HepG2 (cell line): ENCODE data around the gene CREBRF. TPM values are rescaled to one million over a fixed set of nuclear protein-coding genes. Genes with fewer than 3 reads are reported as not detected.

Source experiments
- EP300 ChIP-seq, 3 experiments: sonication (generic) in 1 of 3; formaldehyde crosslinking in 1 of 3; IDR thresholded peaks; 2 replicates each; pipeline versions ENCODE4 v1.5.1 to v1.6.1; 2011 to 2020; ENCODE audit warnings: low read depth in 2 of 3, low read length in 2 of 3, borderline replicate concordance in 1 of 3, improper control_type of control experiment in 1 of 3, mild to moderate bottlenecking in 1 of 3, missing genetic modification reagents in 1 of 3, moderate library complexity in 1 of 3
- GPN1 ChIP-seq: sonication (generic); formaldehyde crosslinking; IDR thresholded peaks from 2 replicates; pipeline ENCODE4 v1.5.1; 2020; ENCODE audit warnings: missing genetic modification reagents, borderline replicate concordance
- KLF12 ChIP-seq: sonication (generic); formaldehyde crosslinking; IDR thresholded peaks from 2 replicates; pipeline ENCODE4 v1.4.0; 2020; ENCODE audit warnings: missing genetic modification reagents, borderline replicate concordance
- POLR2G ChIP-seq: fragments of 200-400 bp; formaldehyde crosslinking; IDR thresholded peaks from 2 replicates; pipeline ENCODE4 v1.6.1; 2018; ENCODE audit warnings: mild to moderate bottlenecking, low read depth, low read length, moderate library complexity
- SMAD3 ChIP-seq: sonication (generic); formaldehyde crosslinking; IDR thresholded peaks from 2 replicates; pipeline ENCODE4 v1.4.0; 2020; ENCODE audit warnings: missing genetic modification reagents
- XRCC5 ChIP-seq: fragments of 200-400 bp; formaldehyde crosslinking; optimal IDR thresholded peaks from 2 replicates; pipeline ENCODE3; 2017; ENCODE audit warnings: mild to moderate bottlenecking, low read length
- YEATS2 ChIP-seq: sonication (generic); formaldehyde crosslinking; IDR thresholded peaks from 2 replicates; pipeline ENCODE4 v1.4.0; 2020; ENCODE audit warnings: missing genetic modification reagents, borderline replicate concordance
- ZNF20 ChIP-seq: sonication (generic); formaldehyde crosslinking; IDR thresholded peaks from 2 replicates; pipeline ENCODE4 v1.4.0; 2020; ENCODE audit warnings: mild to moderate bottlenecking, moderate library complexity, missing genetic modification reagents
- ZNF253 ChIP-seq: sonication (generic); formaldehyde crosslinking; IDR thresholded peaks from 2 replicates; pipeline ENCODE4 v1.8.0; 2022; ENCODE audit warnings: mild to moderate bottlenecking, missing genetic modification reagents, borderline replicate concordance
- polyA plus RNA-seq, 8 experiments: library from polyadenylated mRNA; depleted of rRNA in 3 of 8; stranded (reverse) in 7 of 8; unstranded in 1 of 8; fragments of >200 nt; fragmentation: Illumina TruSeq in 4 of 8; extraction: Trizol in 4 of 8; gene quantifications; 2 replicates each; pipeline versions ENCODE4 v1.2.1 to v1.2.3, GENCODE V29; 2011 to 2016; ENCODE audit warnings: low read depth in 4 of 8, missing spikeins in 1 of 8, mixed read lengths in 1 of 8; ENCODE audit not compliant: insufficient read depth in 1 of 8
- total RNA-seq, 5 experiments: library from RNA; depleted of rRNA; stranded (reverse); fragments of >200 nt; fragmentation: Illumina TruSeq; extraction: Trizol; gene quantifications; 2 replicates each; pipeline ENCODE4 v1.2.3, GENCODE V29; 2016; ENCODE audit warnings: low read depth in 1 of 5
- TF ChIP-seq, protein P1 (sequence below): sonication (generic); formaldehyde crosslinking; IDR thresholded peaks from 2 replicates; pipeline ENCODE4 v1.5.0; 2020; ENCODE audit warnings: missing genetic modification reagents, mild to moderate bottlenecking, borderline replicate concordance
- TF ChIP-seq, protein P2 (sequence below): sonication (generic); formaldehyde crosslinking; IDR thresholded peaks from 2 replicates; pipeline ENCODE4 v1.5.0; 2020; ENCODE audit warnings: mild to moderate bottlenecking, missing genetic modification reagents
- TF ChIP-seq, protein P3 (sequence below): sonication (generic); formaldehyde crosslinking; IDR thresholded peaks from 2 replicates; pipeline ENCODE4 v1.9.0; 2022; ENCODE audit warnings: low read depth, missing genetic modification reagents
- TF ChIP-seq, protein P4 (sequence below): sonication (generic); formaldehyde crosslinking; IDR thresholded peaks from 2 replicates; pipeline ENCODE4 v1.4.0; 2020; ENCODE audit warnings: mild to moderate bottlenecking, missing genetic modification reagents
- TF ChIP-seq, protein P5 (sequence below): sonication (generic); formaldehyde crosslinking; IDR thresholded peaks from 2 replicates; pipeline ENCODE4 v1.5.1; 2020; ENCODE audit warnings: mild to moderate bottlenecking, missing genetic modification reagents, borderline replicate concordance

CREBRF gene
- total and polyA plus RNA-seq, 2 of the 13 experiments (the other 11 are each of a cell fraction or from before 2014, with no cell fraction given), result 4.5 to 10.2 TPM

DNA sequence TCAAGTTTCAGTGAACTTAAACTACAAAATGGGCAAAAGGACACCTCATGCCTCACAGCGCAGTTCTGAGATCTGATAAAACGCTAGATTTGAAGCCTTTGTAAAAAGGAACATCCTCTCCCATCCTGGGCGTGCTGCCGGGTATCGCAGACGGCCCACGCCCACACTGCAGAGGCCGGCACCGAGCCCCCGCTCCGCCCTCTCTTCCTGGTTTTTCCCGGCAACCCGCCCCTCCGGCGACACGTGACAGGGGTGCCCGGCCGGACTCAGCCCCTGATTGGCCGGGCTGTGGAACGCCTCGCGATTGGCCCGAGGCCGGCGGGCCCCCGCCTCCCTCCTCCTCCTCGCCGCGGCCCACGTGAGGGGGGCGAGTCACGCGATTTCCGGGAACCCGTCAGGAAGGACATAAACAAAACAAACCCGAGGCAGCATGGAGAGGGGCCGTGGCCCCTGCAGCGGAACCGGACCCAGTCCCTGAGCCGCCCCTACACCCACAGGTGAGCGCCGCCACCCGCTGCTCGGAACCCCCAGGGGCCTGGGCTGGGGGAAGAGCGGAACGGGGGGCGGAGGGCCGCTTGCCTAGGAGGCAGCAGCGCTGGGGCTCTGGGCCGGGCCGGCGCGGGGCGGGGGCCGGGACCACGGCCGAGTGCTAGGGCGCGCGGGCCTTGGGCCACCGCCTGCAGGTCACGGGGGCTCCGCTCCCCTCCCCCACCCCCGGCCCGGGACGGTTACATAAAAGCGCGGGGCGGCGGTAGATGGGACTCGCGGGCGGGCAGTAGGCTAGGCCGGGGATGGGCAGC lies at the start of gene CREBRF (continued):
- TF ChIP-seq ZNF253 (CRISPR knock-in tag) (no peak), YEATS2 (CRISPR knock-in tag) (peak; percentile 80; the same call in 1 of the 2 replicates), ZNF20 (CRISPR knock-in tag) (no peak), POLR2G (peak; percentile 64), KLF12 (CRISPR knock-in tag) (no peak), SMAD3 (no peak), XRCC5 (peak; percentile 18), EP300 (IDR thresholded peaks at IDR 0.05; ENCODE audit: low read depth in 2 of 2, low read length in 2 of 2) (peak in 1 of 2 experiments; percentile 36; a peak in 1 of 4 replicates), EP300 (CRISPR knock-in tag; IDR thresholded peaks at IDR 0.05; ENCODE audit: borderline replicate concordance) (no peak), GPN1 (CRISPR knock-in tag) (no peak)
- TF ChIP-seq, protein P1, sequence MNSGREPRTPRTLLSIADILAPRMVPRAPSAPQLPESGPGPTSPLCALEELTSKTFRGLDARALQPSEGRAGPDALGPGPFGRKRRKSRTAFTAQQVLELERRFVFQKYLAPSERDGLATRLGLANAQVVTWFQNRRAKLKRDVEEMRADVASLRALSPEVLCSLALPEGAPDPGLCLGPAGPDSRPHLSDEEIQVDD (CRISPR knock-in tag), result no peak
- TF ChIP-seq, protein P2, sequence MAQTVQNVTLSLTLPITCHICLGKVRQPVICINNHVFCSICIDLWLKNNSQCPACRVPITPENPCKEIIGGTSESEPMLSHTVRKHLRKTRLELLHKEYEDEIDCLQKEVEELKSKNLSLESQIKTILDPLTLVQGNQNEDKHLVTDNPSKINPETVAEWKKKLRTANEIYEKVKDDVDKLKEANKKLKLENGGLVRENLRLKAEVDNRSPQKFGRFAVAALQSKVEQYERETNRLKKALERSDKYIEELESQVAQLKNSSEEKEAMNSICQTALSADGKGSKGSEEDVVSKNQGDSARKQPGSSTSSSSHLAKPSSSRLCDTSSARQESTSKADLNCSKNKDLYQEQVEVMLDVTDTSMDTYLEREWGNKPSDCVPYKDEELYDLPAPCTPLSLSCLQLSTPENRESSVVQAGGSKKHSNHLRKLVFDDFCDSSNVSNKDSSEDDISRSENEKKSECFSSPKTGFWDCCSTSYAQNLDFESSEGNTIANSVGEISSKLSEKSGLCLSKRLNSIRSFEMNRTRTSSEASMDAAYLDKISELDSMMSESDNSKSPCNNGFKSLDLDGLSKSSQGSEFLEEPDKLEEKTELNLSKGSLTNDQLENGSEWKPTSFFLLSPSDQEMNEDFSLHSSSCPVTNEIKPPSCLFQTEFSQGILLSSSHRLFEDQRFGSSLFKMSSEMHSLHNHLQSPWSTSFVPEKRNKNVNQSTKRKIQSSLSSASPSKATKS (CRISPR knock-in tag), result no peak
- TF ChIP-seq, protein P3, sequence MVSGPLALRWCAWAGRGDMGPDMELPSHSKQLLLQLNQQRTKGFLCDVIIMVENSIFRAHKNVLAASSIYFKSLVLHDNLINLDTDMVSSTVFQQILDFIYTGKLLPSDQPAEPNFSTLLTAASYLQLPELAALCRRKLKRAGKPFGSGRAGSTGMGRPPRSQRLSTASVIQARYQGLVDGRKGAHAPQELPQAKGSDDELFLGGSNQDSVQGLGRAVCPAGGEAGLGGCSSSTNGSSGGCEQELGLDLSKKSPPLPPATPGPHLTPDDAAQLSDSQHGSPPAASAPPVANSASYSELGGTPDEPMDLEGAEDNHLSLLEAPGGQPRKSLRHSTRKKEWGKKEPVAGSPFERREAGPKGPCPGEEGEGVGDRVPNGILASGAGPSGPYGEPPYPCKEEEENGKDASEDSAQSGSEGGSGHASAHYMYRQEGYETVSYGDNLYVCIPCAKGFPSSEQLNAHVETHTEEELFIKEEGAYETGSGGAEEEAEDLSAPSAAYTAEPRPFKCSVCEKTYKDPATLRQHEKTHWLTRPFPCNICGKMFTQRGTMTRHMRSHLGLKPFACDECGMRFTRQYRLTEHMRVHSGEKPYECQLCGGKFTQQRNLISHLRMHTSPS (CRISPR knock-in tag), result no peak
- TF ChIP-seq, protein P4, sequence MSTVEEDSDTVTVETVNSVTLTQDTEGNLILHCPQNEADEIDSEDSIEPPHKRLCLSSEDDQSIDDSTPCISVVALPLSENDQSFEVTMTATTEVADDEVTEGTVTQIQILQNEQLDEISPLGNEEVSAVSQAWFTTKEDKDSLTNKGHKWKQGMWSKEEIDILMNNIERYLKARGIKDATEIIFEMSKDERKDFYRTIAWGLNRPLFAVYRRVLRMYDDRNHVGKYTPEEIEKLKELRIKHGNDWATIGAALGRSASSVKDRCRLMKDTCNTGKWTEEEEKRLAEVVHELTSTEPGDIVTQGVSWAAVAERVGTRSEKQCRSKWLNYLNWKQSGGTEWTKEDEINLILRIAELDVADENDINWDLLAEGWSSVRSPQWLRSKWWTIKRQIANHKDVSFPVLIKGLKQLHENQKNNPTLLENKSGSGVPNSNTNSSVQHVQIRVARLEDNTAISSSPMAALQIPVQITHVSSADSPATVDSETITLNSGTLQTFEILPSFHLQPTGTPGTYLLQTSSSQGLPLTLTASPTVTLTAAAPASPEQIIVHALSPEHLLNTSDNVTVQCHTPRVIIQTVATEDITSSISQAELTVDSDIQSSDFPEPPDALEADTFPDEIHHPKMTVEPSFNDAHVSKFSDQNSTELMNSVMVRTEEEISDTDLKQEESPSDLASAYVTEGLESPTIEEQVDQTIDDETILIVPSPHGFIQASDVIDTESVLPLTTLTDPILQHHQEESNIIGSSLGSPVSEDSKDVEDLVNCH (CRISPR knock-in tag), result no peak
- TF ChIP-seq, protein P5, sequence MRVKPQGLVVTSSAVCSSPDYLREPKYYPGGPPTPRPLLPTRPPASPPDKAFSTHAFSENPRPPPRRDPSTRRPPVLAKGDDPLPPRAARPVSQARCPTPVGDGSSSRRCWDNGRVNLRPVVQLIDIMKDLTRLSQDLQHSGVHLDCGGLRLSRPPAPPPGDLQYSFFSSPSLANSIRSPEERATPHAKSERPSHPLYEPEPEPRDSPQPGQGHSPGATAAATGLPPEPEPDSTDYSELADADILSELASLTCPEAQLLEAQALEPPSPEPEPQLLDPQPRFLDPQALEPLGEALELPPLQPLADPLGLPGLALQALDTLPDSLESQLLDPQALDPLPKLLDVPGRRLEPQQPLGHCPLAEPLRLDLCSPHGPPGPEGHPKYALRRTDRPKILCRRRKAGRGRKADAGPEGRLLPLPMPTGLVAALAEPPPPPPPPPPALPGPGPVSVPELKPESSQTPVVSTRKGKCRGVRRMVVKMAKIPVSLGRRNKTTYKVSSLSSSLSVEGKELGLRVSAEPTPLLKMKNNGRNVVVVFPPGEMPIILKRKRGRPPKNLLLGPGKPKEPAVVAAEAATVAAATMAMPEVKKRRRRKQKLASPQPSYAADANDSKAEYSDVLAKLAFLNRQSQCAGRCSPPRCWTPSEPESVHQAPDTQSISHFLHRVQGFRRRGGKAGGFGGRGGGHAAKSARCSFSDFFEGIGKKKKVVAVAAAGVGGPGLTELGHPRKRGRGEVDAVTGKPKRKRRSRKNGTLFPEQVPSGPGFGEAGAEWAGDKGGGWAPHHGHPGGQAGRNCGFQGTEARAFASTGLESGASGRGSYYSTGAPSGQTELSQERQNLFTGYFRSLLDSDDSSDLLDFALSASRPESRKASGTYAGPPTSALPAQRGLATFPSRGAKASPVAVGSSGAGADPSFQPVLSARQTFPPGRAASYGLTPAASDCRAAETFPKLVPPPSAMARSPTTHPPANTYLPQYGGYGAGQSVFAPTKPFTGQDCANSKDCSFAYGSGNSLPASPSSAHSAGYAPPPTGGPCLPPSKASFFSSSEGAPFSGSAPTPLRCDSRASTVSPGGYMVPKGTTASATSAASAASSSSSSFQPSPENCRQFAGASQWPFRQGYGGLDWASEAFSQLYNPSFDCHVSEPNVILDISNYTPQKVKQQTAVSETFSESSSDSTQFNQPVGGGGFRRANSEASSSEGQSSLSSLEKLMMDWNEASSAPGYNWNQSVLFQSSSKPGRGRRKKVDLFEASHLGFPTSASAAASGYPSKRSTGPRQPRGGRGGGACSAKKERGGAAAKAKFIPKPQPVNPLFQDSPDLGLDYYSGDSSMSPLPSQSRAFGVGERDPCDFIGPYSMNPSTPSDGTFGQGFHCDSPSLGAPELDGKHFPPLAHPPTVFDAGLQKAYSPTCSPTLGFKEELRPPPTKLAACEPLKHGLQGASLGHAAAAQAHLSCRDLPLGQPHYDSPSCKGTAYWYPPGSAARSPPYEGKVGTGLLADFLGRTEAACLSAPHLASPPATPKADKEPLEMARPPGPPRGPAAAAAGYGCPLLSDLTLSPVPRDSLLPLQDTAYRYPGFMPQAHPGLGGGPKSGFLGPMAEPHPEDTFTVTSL, result no peak
